ENCODE data around the gene KIF21A.
A peak's percentile ranks its signal among the peaks of the same experiment; 100 is the strongest.
"Not testable (repeated sequence)": the region's sequence is repeated elsewhere in the genome, so short reads cannot be mapped to it uniquely, and the experiment has no call there.

Gene KIF21A

GRCh38 chr12:39443081-39443928 lies at the start of gene KIF21A:
Gene KIF21A (minus strand): TSS chr12:39443120. CDS start chr12:39442970, 150 bp downstream.
- peak; percentile 86 for DNase-seq (ENCODE audit: low spot score)

GRCh38 chr12:39490500-39491282 lies 47.8 kb upstream of the KIF21A start:
- no peak for DNase-seq (ENCODE audit: low spot score)

- no peak for DNase-seq (ENCODE audit: low spot score)
Measured at GRCh38 chr12:39483597-39483996, 40.7 kb upstream of the KIF21A start.

GRCh38 chr12:39483042-39483441 lies 40.1 kb upstream of the KIF21A start:
- DNase-seq (ENCODE audit: low spot score), result no peak

GRCh38 chr12:39476894-39477293 lies 34.0 kb upstream of the KIF21A start:
- no peak for DNase-seq (ENCODE audit: low spot score)

- no peak for DNase-seq (ENCODE audit: low spot score)
Measured at GRCh38 chr12:39476121-39476520, 33.2 kb upstream of the KIF21A start.

GRCh38 chr12:39475136-39475535 lies 32.2 kb upstream of the KIF21A start:
- DNase-seq (ENCODE audit: low spot score), result not testable (repeated sequence)

GRCh38 chr12:39467432-39467870 lies 24.5 kb upstream of the KIF21A start:
- DNase-seq (ENCODE audit: low spot score), result no peak

GRCh38 chr12:39464976-39465695 lies 22.2 kb upstream of the KIF21A start:
- DNase-seq (ENCODE audit: low spot score), result no peak

GRCh38 chr12:39461059-39461458 lies 18.1 kb upstream of the KIF21A start:
- no peak for DNase-seq (ENCODE audit: low spot score)

- DNase-seq (ENCODE audit: low spot score), result no peak
Measured at GRCh38 chr12:39459027-39459434, 16.1 kb upstream of the KIF21A start.

- DNase-seq (ENCODE audit: low spot score), result no peak
Measured at GRCh38 chr12:39451977-39452376, 9.1 kb upstream of the KIF21A start.

GRCh38 chr12:39448038-39448437 lies 5.1 kb upstream of the KIF21A start:
- no peak for DNase-seq (ENCODE audit: low spot score)

GRCh38 chr12:39443929-39444209 lies 949 bp upstream of the KIF21A start:
- no peak for DNase-seq (ENCODE audit: low spot score)

- DNase-seq (ENCODE audit: low spot score), result no peak
Measured at GRCh38 chr12:39442831-39443080, 164 bp downstream of the KIF21A start.

GRCh38 chr12:39441963-39442830 lies 723 bp downstream of the KIF21A start:
- no peak for DNase-seq (ENCODE audit: low spot score)

- no peak for DNase-seq (ENCODE audit: low spot score)
Measured at GRCh38 chr12:39441189-39441962, 1.5 kb downstream of the KIF21A start.

GRCh38 chr12:39440781-39441180 lies 2.1 kb downstream of the KIF21A start:
- DNase-seq (ENCODE audit: low spot score), result no peak

- DNase-seq (ENCODE audit: low spot score), result no peak
Measured at GRCh38 chr12:39440101-39440500, 2.8 kb downstream of the KIF21A start.

- DNase-seq (ENCODE audit: low spot score), result no peak
Measured at GRCh38 chr12:39435531-39435930, 7.4 kb downstream of the KIF21A start.

- DNase-seq (ENCODE audit: low spot score), result no peak
Measured at GRCh38 chr12:39431797-39432196, 11.1 kb downstream of the KIF21A start.
